ENCODE measurements around the gene ERFE. TPM values are rescaled to one million over a fixed set of nuclear protein-coding genes. Genes with fewer than 3 reads are reported as not detected.

The ERFE gene
- total RNA-seq, 1 donor from 2014 or later: not detected

DNA sequence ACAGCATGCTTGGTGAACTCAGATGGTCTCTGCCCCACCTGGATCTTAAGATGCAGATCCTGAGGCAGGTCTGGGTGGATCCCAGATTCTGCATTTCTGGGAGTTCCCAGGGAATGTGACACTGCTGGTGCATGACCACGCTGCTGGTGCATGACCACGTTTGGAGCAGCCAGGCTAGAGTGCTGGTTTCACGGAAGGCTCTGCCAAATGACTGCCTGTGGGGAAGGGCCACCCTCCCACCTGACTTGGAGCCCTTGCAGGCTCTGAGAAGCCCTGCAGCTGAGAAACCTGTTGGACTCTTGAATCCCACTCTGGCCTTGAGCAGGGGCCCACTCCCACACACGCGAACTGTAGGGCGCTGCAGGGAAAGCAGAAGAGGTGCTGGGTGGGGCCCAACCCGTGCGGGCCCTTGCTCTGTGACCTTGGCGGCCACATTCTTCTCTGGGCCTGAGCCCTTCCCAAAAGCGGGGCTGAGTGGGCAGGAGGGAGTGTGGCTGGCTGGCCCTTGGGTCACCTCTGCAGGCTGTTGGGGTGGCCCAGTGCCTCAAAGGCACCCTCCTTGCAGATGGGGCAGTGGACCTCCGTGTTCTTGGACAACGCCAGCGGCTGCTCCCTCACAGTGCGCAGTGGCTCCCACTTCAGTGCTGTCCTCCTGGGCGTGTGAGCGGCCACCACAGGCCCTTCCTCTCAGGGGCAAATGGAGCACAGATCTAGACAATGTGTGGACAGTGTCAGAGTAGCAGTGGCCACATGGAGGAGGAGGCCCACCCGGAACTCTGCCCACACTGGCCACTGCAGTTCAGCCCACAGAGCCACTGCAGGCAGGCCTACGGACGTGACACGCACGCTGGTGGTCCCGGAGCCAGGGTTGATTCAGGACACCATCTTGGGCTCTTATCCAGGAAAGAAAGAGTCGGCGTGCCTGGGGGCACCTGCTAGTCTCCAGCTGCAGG is 7.9 kb downstream of the ERFE start:
- Mint-ChIP-seq H3K27me3 (peaks cover 9% of the 10 kb centered on the region), H3K4me1 (peaks cover 2% of the 10 kb centered on the region), H3K4me3 (no peak overlapping the region), H3K27ac (no peak overlapping the region), H3K9me3 (no peaks in the 10 kb centered on the region), H3K36me3 (ENCODE audit: low read depth) (peaks cover 31% of the 10 kb centered on the region)
- CTCF ChIA-PET: no interaction called here
- intact Hi-C loops (cut with micrococcal nuclease): no loop called here
- POLR2A ChIA-PET: no interaction called here
- DNase-seq (no peak), ATAC-seq (ENCODE audit: low read depth) (no peak)
- TF ChIP-seq, protein P1, sequence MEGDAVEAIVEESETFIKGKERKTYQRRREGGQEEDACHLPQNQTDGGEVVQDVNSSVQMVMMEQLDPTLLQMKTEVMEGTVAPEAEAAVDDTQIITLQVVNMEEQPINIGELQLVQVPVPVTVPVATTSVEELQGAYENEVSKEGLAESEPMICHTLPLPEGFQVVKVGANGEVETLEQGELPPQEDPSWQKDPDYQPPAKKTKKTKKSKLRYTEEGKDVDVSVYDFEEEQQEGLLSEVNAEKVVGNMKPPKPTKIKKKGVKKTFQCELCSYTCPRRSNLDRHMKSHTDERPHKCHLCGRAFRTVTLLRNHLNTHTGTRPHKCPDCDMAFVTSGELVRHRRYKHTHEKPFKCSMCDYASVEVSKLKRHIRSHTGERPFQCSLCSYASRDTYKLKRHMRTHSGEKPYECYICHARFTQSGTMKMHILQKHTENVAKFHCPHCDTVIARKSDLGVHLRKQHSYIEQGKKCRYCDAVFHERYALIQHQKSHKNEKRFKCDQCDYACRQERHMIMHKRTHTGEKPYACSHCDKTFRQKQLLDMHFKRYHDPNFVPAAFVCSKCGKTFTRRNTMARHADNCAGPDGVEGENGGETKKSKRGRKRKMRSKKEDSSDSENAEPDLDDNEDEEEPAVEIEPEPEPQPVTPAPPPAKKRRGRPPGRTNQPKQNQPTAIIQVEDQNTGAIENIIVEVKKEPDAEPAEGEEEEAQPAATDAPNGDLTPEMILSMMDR (IDR thresholded peaks at IDR 0.05): no peak

DNA sequence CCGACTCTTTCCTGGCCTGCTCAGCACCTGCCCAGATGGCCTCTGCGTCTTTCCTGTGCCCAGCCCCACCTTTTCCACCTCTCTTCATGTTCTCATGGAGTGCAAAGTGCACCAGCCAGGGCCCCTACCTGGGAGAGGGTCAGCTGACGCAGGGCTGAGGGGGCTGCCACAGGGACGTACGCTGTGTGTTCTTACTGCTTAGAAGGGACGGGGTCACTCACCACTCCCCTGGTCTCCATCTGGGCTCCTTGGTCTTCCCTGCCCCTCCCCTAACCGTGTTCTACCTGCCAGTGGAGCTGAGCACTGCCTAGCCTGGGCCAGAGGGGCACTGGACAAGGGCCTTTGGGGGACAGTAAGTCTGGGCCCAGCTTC is 8.6 kb downstream of the ERFE start:
- peaks cover 2% of the 10 kb centered on the region for H3K4me1 Mint-ChIP-seq
- no peak overlapping the region for H3K4me3 Mint-ChIP-seq
- H3K9me3 Mint-ChIP-seq: no peaks in the 10 kb centered on the region
- DNase-seq: no peak
- no peak for ATAC-seq (ENCODE audit: low read depth)
- H3K27ac Mint-ChIP-seq: no peak overlapping the region
- H3K36me3 Mint-ChIP-seq (ENCODE audit: low read depth): peaks cover 36% of the 10 kb centered on the region
- intact Hi-C loops (cut with micrococcal nuclease): no loop called here
- H3K27me3 Mint-ChIP-seq: peaks cover 9% of the 10 kb centered on the region
- TF ChIP-seq, protein P1 (IDR thresholded peaks at IDR 0.05): no peak
- ChIA-PET CTCF (no interaction called here), POLR2A (no interaction called here)

DNA sequence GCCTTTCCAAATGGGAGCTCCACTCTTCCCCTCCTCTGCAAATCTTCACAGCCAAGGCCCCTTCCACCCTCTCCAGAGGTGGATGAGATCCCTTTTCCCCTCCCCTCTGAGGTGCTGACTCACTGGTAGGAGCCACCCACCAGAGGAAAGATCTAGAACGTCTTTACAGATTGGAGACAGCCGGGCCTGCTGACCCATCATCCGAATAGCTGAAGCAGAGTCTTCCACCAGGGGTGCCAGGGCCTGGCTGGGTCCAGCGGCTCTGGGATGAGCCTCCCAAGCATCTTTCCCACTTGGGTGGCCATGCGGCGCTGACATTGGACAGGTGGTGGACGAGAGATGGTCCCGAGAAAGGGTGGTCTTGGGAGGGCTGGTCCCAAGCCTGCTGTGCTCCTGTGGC is 9.0 kb downstream of the ERFE start:
- H3K36me3 Mint-ChIP-seq (ENCODE audit: low read depth): peaks cover 41% of the 10 kb centered on the region
- no peak for DNase-seq
- TF ChIP-seq, protein P1 (IDR thresholded peaks at IDR 0.05): no peak
- H3K27ac Mint-ChIP-seq: no peak overlapping the region
- intact Hi-C loops (cut with micrococcal nuclease): no loop called here
- H3K27me3 Mint-ChIP-seq: peaks cover 9% of the 10 kb centered on the region
- ATAC-seq (ENCODE audit: low read depth): no peak
- CTCF ChIA-PET: no interaction called here
- no peaks in the 10 kb centered on the region for H3K9me3 Mint-ChIP-seq
- peaks cover 2% of the 10 kb centered on the region for H3K4me1 Mint-ChIP-seq
- POLR2A ChIA-PET: no interaction called here
- no peak overlapping the region for H3K4me3 Mint-ChIP-seq

DNA sequence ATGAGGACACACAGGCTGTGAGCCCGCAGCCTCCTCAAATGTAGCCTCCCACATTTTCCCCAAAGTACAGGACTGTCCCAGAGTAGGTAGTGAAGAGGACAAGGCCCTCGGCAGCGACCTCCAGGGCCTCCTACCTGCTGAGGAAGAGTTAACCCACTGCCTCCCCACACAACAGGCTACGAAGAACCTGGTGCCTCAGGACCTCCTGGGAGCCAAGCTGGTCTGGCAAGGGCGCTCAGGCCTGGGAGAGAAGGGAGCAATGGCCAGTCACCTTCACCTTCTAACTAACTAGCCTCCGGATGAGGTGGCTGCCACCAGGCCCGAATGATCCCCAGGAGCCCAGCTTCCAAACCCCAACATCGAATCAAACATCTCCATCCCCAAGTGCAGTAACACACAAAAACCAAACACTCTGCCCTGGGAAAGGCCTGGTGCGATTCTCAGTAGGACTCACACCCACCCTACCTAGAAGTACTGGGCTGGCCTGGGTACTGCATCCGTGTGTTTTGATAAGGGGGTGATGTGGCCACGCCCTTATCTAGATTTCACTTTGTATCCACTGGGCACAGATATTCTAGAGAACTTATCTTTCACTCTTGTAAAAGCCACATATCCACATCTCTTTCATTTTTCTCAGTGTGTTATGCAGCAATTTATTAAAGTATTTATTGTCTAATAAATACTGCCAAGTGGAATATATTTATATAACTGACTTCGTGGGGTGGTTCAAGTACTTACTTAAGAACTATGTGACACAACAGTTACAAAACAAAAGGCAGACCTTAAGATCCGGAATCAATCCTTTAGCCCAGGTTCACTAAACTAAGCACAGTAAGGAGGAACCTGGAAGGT is 9.7 kb downstream of the ERFE start:
- Mint-ChIP-seq H3K27ac (no peak overlapping the region), H3K36me3 (ENCODE audit: low read depth) (peaks cover 47% of the 10 kb centered on the region), H3K27me3 (peaks cover 9% of the 10 kb centered on the region), H3K4me1 (peaks cover 2% of the 10 kb centered on the region), H3K9me3 (no peaks in the 10 kb centered on the region), H3K4me3 (no peak overlapping the region)
- ATAC-seq (ENCODE audit: low read depth) (no peak), DNase-seq (no peak)
- POLR2A ChIA-PET: no interaction called here
- CTCF ChIA-PET: no interaction called here
- TF ChIP-seq, protein P1 (IDR thresholded peaks at IDR 0.05): no peak
- intact Hi-C loops (cut with micrococcal nuclease): no loop called here

DNA sequence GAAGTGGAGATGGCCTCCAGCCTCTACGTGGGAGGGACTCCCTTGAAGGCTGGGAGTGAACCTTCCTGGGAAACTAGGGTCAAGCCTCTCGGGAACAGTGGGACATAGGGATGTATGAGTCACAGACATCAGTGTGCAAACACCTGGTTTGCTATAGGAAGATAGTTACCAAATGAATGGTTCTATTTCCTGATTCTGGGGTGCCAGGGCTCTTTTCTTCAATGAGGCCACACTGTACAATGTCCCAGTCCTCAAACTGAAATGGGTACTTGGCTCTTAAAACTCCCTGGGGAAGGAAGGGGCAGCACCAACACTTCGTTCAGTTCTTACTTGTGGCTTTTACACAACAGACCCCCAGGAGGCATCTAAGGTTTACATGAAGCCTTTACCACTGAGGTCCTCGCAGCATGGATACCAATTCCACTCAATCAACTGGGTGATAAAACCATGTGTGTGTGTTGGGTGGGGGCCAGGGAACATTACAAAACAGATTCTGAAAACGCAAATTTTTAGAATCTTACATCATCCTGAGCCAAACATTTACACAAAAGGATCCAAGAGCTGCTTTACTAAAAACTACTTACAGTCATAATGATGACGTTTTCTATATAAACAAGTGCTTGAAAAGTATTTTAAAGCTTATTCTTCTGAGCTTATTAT is 10.4 kb downstream of the ERFE start:
- DNase-seq (no peak), ATAC-seq (ENCODE audit: low read depth) (no peak)
- ChIA-PET CTCF (no interaction called here), POLR2A (no interaction called here)
- H3K9me3 Mint-ChIP-seq: no peaks in the 10 kb centered on the region
- peaks cover 54% of the 10 kb centered on the region for H3K36me3 Mint-ChIP-seq (ENCODE audit: low read depth)
- H3K4me1 Mint-ChIP-seq: peaks cover 2% of the 10 kb centered on the region
- H3K27ac Mint-ChIP-seq: no peak overlapping the region
- intact Hi-C loops (cut with micrococcal nuclease): no loop called here
- TF ChIP-seq, protein P1 (IDR thresholded peaks at IDR 0.05): no peak
- peaks cover 9% of the 10 kb centered on the region for H3K27me3 Mint-ChIP-seq
- H3K4me3 Mint-ChIP-seq: no peak overlapping the region
